ENCODE data around the gene CCDC69.

Gene CCDC69

DNA sequence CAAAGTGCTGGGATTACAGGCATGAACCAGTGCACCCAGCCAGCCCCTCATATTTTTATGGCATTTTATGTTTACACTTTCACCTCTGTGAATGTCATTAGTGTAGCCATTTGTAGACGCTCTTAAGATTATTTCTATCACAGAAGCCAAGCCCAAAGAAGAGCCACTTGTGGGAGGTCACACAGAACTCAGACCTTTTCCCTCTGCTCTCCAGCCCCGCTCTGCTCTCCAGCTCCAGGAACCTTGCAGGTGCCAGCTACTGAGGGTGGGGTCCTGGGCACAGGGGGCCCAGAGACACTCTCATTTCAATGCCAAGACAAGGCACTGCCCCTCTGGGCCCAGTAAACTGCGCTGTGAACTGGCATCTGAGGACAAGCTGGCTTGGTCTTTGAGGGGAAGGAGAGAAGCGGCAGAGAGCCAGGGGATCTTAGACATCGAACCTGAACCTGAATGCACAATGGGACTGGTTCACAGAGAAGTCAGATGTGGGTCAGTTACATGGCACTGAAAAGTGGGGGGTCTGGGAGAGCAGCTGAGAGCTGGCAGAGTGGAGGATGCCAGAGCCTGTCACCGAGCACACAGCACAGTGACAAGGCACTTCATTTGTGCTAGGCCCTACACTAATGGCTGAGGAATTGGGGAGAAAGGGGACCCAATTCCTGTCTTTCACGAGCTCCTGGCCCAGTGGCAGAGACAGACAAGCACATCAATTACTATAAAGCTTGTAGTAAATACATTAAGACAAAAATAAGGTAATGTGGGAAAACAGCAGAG, 83.0 kb downstream of the CCDC69 start:
- DNase-seq: peak in 4 of 14 donors; percentile 24 to 67 (median 44)

DNA sequence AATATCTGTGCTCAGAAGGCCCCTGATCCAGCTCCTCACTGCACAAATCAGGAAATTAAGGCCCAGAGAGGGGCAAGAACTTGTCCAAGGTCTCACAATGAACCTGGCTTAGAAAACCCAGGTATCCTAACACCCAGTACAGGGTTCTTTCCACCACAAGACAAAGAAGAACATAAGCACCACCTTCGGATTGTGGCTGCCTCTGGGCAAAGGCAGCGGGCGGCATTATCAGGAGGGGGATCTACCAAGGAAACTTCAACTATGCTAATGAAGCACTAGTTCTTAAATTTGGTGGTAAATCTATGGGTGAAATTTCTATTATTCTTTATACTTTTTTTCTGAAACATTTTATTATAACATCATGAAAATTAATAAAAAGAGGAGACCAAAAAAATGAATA, 84.2 kb downstream of the CCDC69 start:
- no peak for DNase-seq

DNA sequence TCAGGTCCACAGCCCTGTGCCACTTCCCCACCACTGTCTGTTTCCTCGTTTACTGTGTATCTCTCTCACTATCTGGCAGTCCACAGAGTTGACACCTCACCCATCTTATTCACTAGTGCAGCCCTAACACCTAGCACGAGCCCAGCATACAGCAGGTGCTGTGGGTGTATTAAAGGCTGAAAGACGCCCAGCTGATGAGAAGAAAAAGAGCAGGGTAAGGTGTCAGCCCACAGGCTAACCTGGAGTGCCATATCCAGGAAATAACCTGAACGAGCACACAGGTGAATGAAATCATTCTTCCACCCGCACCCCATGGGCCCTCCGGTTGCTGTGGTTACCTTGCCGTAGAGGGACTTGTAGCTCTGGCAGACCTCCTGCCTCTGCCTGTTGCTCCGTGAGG, 84.9 kb downstream of the CCDC69 start:
- no peak for DNase-seq

DNA sequence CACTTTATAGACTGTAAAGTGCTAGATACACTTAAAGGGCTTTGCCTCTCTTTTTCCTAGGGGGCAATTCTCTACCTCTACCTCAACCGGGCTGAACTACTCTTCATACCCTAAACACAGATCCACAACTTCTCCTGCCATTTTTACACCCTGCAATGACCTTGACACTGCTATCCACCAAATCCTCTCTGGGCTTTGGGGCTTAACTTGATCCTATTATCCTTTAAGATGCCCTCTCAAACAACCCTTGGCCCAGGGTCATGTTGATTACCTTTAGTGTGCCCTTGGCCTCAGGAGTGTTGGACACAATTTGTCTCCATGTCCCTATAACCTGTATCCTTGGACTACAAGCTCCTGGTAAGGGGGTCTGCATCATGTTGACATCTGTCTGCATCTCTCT, 85.8 kb downstream of the CCDC69 start:
- DNase-seq: no peak

DNA sequence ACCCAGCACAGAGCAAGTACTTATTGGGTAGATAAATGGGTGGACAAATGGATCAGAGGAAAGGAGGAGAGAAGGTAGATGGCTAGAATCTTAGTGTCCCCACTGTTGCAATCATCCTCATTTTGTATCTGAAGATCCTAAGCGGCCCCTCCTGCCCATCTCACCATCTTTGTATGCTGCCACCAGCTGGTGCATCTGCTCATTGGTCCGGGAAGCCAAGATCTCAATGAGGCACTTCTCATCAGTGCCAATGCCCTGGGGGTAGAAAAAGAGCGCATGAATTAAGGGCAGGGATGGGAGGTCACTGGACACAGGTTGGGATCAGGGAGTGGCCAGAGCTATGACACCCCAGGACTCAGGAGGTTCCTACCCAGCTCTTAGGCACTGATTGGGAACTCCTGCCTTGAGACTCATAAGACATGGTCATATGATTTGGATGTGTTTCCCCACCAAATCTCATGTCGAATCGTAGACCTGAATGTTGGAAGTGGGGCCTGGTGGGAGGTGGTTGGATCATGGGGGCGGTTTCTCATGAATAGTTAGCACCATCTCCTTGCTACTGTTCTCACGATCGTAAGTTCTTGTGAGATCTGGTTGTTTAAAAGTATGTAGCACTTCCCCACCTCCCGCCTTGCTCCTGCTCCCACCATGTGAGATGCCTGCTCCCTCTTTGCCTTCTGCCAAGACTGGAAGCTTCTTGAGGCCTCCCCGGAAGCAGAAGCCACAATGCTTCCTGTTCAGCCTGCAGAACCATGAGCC, 86.6 kb downstream of the CCDC69 start:
- DNase-seq: no peak

DNA sequence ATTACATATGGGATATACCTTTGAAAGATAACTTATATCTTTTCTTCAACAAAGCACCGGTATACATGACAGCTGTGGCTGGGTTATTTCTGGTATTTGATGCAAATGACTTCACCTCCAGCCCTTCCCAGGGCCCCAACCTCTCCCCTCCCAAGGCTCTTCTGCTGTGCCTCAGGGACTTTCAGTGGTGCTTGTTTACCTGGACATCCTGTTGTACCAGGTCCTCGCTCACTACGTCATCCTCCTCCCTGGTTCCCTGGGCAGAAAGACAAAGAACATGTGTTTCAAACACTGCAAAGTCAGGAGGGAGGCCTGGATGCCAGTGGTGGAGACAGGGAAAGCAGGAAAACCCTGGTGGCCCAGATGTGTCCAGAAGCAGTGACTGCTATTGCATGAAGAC, 89.7 kb downstream of the CCDC69 start:
- no peak for DNase-seq

DNA sequence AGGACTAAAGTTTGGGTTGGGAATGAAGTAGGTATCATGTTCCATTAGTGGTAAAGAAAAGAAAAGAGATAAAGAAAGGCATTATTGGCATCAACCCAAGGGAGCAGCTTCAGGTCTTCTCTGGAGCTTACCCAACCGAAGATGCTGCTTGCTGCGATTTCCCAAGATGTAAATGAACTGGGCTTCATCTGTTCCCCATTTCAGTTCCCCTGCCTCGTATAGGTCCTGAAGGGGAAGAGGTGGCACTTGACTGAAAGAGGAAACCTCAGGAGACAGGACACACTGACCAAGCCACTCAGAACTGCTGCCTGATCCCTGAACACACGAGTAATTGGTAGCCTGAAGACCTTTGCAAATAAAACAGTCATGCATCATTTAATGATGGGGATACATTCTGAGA, 90.9 kb downstream of the CCDC69 start:
- DNase-seq: no peak

Data from C1 segment of cervical spinal cord (tissue), 14 donors.